Spleen (tissue), 7 donors: ENCODE data around the gene OXTR.

Experiments used
- POLR2AphosphoS5 ChIP-seq, 3 donors: sonication (generic); formaldehyde crosslinking; IDR thresholded peaks; one replicate each; pipeline ENCODE4 v1.5.1; 2017; ENCODE audit warnings: antibody characterized with exemption in 3 of 3
- TF ChIP-seq, protein P1 (sequence below), 11 experiments: fragments of 200-600 bp in 7 of 11; fragments of 450-650 bp in 4 of 11; sonication (generic) in 4 of 11; IDR thresholded peaks in 8 of 11; conservative IDR thresholded peaks in 3 of 11; 1 replicate in 7 of 11; 2 replicates in 4 of 11; pipeline versions ENCODE4 v1.4.0 to v1.8.0; 2016 to 2021; ENCODE audit warnings: antibody characterized with exemption in 11 of 11, inconsistent platforms in 4 of 11, mild to moderate bottlenecking in 1 of 11
- donor health status: DM: no; HTN: no; CAD: no; lungs with moderate emphysema.
- donor health status: DM: no; HTN: no; CAD: no.
- donor health status: DM: no; HTN: no; CAD: no.

DNA sequence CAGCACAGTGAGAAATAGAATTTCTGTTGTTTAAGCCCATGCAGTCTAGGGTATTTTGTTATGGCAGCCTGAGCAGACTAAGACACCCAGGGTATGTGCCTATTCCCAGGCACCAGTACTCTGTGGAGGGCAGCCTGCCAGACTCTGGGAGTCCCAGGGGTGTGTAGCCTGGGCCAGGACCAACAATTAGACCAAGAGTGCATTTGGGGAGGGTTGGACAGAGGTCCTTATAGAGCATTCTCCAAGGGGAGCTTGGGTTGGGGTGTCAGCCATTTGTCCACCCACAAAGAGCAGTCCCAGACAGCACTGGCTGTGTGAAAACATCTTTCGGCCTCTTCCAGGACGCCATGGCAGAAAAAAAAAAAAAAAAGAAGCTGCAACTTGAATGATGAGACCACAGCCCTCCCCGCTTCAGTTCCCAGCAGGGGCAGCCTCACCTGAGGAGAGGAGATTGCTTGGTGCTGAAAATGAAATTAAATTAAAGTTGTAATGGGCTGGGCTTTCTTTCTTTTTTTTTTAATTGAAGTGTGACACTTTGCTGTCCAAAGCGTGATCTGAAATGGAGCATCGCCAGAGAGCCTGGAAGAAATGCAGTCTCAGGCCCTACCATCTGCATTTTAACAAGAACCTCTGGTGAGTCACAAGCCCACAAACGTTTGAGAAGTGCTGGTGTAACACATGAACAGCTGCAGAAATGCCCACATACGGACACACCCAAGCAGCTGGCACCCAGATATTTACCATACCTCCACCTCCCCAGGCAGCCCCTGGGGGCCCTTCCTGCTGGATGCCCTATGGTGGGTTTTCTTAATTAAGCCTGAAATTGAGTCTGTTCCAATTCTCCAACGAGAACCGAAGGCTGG lies 57.1 kb downstream of the OXTR start:
- TF ChIP-seq, protein P1, sequence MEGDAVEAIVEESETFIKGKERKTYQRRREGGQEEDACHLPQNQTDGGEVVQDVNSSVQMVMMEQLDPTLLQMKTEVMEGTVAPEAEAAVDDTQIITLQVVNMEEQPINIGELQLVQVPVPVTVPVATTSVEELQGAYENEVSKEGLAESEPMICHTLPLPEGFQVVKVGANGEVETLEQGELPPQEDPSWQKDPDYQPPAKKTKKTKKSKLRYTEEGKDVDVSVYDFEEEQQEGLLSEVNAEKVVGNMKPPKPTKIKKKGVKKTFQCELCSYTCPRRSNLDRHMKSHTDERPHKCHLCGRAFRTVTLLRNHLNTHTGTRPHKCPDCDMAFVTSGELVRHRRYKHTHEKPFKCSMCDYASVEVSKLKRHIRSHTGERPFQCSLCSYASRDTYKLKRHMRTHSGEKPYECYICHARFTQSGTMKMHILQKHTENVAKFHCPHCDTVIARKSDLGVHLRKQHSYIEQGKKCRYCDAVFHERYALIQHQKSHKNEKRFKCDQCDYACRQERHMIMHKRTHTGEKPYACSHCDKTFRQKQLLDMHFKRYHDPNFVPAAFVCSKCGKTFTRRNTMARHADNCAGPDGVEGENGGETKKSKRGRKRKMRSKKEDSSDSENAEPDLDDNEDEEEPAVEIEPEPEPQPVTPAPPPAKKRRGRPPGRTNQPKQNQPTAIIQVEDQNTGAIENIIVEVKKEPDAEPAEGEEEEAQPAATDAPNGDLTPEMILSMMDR (IDR thresholded peaks at IDR 0.05 in 8 of 11, conservative IDR thresholded peaks at IDR 0.05 in 3 of 11): no peak
- no peak for TF ChIP-seq POLR2AphosphoS5 (IDR thresholded peaks at IDR 0.05)
